Measurements from ENCODE around the gene CD3E.

DNA sequence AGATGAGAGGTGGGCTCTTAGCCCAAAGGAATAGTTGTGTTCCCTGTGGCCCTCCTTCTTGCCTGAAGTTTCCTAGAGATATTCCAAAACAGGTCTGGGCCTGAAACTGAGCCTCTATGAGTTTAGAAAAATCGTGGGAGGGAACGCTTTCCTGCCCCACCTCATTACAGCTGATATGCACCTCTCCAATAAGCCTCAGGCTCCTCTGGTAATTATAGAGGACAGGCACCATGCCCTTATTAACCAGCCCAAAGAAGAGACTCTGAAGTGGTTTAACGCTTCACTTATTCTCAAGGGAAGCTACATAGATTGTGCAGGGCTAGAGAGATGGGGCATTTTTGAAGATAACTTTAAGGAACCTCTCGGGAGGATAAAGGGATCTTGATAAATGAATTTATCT is 37.0 kb upstream of the CD3E start:
- no peak for TF ChIP-seq CTCF (conservative IDR thresholded peaks at IDR 0.05; ENCODE audit: low read length)
- no peak for TF ChIP-seq EZH2phosphoT487 (IDR thresholded peaks at IDR 0.05; ENCODE audit: borderline replicate concordance)

All from Loucy (cell line).